ENCODE measurements around the gene SCN3B. TPM values are rescaled to one million over a fixed set of nuclear protein-coding genes. Genes with fewer than 3 reads are reported as not detected.

SCN3B gene
- total RNA-seq, 1 experiment from 2014 or later, result 0.79 TPM

DNA sequence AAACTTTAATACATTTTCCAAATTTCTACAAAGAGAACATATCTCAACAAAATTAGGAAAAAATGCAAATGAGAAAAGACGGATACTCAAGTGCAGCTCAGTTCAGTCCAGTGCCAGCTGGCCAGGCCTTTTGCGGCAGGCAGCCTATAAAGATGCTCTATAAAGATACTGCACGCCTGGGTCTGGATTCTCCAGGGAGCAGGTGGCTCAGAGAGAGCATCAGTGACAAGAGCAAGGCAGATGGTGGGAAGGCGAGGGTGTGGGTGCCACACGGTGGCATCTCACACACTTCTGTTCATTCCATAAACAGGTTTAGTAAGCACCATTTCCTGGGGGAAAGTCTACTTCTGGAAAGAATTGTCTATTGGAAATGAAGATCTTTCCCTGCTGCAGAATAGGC lies 18.1 kb upstream of the SCN3B start:
- CTCF ChIA-PET, result interaction anchor here (1.9 to 2.2 kb wide), 2 partner anchors 35 to 39 kb away, joined by 12 to 13 read pairs; no protein-coding TSS in a partner anchor
- H3K27me3 Mint-ChIP-seq (ENCODE audit: low read depth), result no peaks in the 10 kb centered on the region
- H3K36me3 Mint-ChIP-seq, result no peaks in the 10 kb centered on the region
- TF ChIP-seq MLX (CRISPR knock-in tag; IDR thresholded peaks at IDR 0.05) (no peak), ETV6 (CRISPR knock-in tag; IDR thresholded peaks at IDR 0.05) (no peak), ZBTB21 (CRISPR knock-in tag; IDR thresholded peaks at IDR 0.05; ENCODE audit: borderline replicate concordance) (no peak), ZSCAN18 (CRISPR knock-in tag; IDR thresholded peaks at IDR 0.05) (no peak), NFATC4 (CRISPR knock-in tag; IDR thresholded peaks at IDR 0.05) (no peak), ARID4B (CRISPR knock-in tag; IDR thresholded peaks at IDR 0.05; ENCODE audit: borderline replicate concordance) (no peak), ZNF219 (CRISPR knock-in tag; IDR thresholded peaks at IDR 0.05; ENCODE audit: borderline replicate concordance) (no peak), E2F5 (CRISPR knock-in tag; IDR thresholded peaks at IDR 0.05) (no peak), CTCF (IDR thresholded peaks at IDR 0.05) (no peak), MAX (CRISPR knock-in tag; IDR thresholded peaks at IDR 0.05) (no peak), TP53 (CRISPR knock-in tag; IDR thresholded peaks at IDR 0.05) (no peak), FOXJ3 (CRISPR knock-in tag; IDR thresholded peaks at IDR 0.05; ENCODE audit: borderline replicate concordance) (no peak), ZNF121 (CRISPR knock-in tag; IDR thresholded peaks at IDR 0.05) (no peak), ATF2 (CRISPR knock-in tag; IDR thresholded peaks at IDR 0.05; ENCODE audit: borderline replicate concordance, low read depth) (no peak), ESRRA (CRISPR knock-in tag; IDR thresholded peaks at IDR 0.05; ENCODE audit: borderline replicate concordance) (no peak), USF1 (CRISPR knock-in tag; IDR thresholded peaks at IDR 0.05) (no peak)
- TF ChIP-seq, protein P1, sequence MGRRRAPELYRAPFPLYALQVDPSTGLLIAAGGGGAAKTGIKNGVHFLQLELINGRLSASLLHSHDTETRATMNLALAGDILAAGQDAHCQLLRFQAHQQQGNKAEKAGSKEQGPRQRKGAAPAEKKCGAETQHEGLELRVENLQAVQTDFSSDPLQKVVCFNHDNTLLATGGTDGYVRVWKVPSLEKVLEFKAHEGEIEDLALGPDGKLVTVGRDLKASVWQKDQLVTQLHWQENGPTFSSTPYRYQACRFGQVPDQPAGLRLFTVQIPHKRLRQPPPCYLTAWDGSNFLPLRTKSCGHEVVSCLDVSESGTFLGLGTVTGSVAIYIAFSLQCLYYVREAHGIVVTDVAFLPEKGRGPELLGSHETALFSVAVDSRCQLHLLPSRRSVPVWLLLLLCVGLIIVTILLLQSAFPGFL (CRISPR knock-in tag; IDR thresholded peaks at IDR 0.05; ENCODE audit: borderline replicate concordance), result no peak
- no peaks in the 10 kb centered on the region for H3K9me3 Mint-ChIP-seq
- DNase-seq (ENCODE audit: low spot score), result no peak
- POLR2A ChIA-PET, result no interaction called here
- no peak for ATAC-seq
- no peak overlapping the region for H3K4me3 Mint-ChIP-seq
- peaks cover 8% of the 10 kb centered on the region for H3K4me1 Mint-ChIP-seq
- H3K27ac Mint-ChIP-seq, result no peak overlapping the region
